ENCODE results near the gene DUSP16.

Gene DUSP16

DNA sequence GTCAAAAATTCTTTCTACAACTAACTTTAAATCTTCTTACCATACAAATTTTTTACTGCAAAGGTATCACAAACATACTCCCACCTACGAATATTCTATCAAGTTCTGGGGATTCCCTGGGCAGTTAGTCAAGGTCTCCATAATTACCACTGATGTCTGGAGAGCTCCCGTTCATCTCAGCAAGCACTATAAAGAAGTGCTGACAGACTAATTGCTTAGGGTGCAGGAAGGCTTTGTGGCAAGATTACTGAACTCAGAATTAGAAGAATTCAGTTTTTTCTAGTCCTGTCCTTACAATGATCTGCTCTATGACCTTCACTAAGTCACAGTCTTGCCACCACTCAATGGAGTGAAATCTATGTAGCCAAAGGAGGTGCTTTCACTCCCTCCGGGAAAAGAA, 61.5 kb downstream of the DUSP16 start:
- no peak for DNase-seq (ENCODE audit: low read depth in 4 of 4, low spot score in 1 of 4)

DNA sequence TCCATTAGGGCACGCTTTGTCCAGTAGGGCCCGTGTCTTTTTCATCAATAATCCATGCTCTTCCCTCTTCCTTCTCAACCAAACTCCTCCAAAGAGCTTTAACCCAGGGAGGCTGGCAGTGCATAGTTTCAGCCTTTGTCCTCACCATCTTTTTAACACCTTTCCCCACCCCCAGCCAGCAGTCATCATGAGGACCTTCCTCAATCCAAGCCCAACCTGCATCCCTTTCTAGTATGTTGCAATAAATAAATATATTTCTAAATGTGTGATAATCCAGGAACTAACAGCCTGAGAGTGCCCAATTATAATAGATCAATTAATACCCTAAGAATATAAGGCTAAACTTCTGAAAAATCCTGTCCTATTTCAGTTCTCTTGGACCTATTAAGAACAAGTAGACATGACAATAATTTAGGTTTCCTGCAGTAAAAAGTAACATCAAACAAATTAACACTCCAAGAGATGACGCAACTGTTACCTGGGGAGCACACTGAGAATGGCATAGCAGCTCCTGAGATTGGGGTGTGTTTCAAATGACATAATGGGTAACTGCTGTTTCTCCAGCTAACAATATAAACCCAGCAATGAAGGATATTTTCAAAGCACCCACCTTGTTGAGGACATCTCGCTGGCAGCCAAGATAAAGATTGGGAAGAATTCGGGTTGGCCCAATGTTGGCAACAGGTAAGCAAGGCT, 62.6 kb downstream of the DUSP16 start:
- DNase-seq (ENCODE audit: low read depth in 4 of 4, low spot score in 1 of 4) = no peak

DNA sequence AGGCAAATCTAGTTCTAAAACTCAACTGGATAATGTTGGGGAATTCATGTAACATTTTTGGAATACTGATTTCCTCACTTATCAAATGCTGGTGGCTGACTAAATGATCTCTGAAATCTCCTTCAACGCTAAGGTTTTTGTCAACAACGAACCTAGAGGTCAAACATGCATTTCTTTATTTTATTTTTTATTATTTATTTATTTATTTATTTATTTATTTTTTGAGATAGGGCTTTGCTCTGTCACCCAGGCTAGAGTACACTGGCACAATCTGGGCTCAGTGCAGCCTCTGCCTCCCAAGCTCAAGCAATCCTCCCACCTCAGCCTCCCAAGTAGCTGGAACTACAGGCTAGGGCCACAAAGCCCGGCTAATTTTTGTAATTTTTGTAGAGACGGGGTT, 64.5 kb downstream of the DUSP16 start:
- DNase-seq (ENCODE audit: low read depth in 4 of 4, low spot score in 1 of 4) = no peak

DNA sequence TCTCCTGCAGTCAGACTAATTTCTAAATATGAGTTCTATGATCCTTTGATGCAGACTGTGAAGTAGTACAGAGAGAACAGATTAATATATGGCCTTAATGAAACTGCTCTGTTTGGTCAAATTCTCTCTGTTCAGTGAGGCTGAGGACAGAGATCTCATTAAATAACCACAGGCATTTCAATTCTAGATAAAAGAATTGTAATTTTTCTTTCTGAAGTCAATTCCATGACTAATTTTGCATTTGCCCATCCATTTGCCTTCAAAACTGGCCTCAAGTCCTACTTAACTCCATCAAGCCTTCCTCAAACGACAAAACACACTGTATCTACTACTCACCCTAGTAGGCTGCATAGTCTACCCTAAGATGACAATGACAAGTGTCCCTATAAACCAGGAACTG, 67.1 kb downstream of the DUSP16 start:
- DNase-seq (ENCODE audit: low read depth in 4 of 4, low spot score in 1 of 4) = no peak

DNA sequence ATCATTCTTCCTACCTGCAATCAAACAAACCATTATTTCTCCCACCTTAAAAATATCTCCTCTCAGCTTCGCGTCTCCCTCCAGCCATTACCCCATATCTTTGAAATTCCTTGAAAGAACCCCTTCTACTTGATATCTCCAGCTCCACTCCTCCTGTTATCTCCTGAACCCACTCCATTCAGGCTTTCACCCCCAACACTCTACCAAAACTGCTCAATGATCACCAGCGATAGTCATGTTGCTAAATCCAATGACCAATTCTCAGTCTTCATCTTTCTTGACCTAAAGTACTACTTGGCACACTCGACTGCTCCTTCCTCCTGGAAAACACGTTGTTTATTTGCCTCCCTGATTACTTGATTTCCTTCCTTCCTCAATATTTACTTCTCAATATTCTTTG, 70.1 kb downstream of the DUSP16 start:
- DNase-seq (ENCODE audit: low read depth in 4 of 4, low spot score in 1 of 4) = no peak

DNA sequence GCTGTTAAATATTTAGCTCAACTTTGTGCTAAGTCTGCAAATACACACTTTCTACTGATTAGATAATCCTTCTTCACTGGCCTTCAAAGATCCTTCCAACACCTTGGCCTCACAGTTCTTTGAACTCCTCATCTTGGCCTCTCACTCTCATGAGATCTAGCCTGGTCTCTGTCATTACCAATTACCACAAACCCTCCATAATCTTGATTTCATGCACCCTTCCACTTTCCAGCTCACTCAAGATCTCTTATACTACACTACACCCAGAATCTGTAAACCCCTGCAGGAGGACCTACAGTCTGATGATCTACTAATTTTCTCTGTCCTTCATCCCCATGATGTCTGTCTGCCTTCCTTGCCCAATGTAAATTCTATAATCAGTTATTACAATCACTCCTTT, 71.1 kb downstream of the DUSP16 start:
- no peak for DNase-seq (ENCODE audit: low read depth in 4 of 4, low spot score in 1 of 4)

DNA sequence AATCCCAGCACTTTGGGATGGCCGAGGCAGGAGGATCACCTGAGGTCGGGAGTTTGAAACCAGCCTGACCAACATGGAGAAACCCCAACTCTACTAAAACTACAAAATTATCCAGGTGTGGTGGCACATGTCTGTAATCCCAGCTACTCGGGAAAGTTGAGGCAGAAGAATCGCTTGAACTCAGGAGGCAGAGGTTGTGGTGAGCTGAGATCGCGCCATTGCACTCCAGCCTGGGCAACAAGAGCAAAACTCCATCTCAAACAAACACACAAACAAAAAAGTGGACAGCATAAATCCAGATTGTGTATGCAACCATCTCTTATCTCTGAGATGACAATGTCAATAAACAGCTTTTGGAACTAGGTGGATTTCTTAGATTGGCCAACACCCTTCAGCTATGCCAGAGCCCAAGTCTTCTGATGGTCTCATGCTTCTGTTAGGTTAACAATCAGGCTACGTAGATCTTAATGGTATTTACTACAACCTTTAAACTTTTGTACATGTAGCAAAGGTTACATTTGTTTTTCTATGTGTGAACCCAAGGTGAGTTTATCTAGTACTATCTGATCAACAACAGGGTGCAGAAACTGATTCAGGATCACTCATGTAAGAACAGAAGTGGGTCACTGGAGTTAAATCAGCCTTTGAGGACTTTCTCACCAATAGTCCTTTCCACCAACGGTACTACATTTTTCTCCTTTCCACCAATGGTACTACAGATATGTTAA, 73.7 kb downstream of the DUSP16 start:
- DNase-seq (ENCODE audit: low read depth in 4 of 4, low spot score in 1 of 4) = no peak

DNA sequence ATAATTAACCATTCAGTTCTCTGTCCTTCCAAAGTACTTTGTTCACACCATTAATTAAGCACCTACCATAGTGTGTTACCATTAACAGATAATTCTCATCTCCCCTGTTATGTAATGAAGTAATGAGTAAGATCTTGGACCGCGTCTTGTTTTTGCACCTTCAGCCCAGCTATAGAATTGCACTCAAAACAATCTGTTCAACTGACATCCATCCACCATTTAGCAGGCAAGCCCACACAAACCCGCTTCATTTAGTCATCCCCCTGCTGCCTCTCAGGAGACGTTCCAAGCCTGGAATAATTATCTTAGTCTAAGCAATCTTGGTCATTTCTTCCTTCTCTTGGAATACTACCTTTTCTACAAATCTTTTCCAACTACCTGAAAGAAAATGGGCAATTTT, 74.4 kb downstream of the DUSP16 start:
- no peak for DNase-seq (ENCODE audit: low read depth in 4 of 4, low spot score in 1 of 4)

DNA sequence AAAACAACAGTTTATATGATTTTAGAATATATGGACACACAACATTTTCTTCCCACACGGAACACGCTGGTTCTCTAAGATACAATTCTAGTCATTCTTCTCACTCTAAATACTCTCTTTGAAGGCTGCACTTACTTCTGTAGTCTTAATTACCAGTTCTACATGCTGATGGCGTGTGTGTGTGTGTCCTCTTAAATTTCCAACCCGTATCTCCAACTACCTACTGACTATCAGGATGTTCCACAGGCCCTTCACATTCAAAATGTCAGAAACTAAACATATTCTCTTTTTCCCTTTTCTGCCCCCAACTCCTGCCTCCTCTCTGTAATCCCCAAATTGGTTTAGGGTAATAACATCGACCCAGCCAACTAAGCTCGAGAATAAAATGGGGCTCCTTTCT, 75.2 kb downstream of the DUSP16 start:
- DNase-seq (ENCODE audit: low read depth in 4 of 4, low spot score in 1 of 4) = no peak

DNA sequence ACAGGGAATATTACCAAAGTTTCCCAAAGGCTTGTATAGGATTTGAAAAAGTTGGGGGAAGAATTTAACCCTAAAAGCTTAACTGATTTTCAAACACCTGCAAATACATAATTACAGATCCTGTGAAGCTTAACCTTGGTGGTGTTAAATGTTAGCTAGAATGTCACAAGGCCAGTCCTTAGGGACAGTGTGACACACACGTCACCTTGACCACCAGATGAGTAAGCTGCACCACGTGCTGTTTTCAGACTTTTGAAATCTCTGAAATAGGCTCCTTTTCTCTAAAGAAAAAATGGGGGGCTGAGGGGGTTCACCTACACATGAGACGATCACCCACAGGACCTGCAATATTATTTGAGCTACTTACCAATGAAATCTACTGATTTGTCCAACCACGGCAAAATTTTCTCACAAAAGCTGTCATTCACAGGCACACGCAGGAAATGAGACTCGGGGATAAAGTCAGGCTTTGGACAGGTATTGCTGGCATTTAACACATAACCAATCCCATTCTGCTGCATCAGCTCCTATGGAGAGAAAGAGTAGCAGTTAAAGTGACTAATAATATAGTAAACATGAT, 75.9 kb downstream of the DUSP16 start:
- no peak for DNase-seq (ENCODE audit: low read depth in 4 of 4, low spot score in 1 of 4)

DNA sequence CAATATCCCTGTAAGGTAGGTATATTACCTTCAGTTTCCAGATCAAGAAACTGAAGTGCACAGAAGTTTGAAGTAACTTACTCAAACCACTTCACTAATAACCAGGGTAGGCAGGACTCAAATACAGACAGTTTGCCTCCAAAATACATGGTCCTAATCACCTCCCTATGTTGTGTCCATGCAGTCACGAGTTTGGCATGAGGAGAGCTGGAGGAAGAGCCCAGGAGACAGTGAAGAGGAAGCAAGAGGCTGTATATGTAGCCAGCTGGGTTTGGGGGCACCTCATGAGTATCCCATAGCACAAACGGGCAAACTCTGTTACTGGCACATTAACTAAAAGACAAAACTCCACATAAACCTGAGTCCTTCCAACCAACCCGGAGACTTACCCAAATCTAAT, 79.2 kb downstream of the DUSP16 start:
- DNase-seq (ENCODE audit: low read depth in 4 of 4, low spot score in 1 of 4) = no peak

DNA sequence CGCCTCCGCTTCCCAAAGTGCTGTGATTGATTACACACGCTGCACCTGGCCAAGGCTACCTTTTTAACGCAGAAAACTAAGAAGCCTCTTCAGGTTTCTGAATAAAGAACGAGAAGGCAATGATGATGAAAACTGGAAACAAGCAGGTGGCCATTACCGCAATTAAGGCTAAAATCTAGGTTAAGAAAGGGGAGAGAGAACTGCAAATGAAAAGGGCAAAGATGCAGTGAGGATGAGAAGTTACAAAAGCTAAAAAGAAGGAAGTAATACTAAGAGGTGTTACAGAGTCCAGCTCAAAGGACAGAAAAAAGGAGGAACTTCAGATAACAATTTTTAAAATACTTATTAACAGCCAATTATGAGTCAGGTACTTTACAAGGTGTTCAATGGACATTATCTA, 79.7 kb downstream of the DUSP16 start:
- DNase-seq (ENCODE audit: low read depth in 4 of 4, low spot score in 1 of 4) = no peak

DNA sequence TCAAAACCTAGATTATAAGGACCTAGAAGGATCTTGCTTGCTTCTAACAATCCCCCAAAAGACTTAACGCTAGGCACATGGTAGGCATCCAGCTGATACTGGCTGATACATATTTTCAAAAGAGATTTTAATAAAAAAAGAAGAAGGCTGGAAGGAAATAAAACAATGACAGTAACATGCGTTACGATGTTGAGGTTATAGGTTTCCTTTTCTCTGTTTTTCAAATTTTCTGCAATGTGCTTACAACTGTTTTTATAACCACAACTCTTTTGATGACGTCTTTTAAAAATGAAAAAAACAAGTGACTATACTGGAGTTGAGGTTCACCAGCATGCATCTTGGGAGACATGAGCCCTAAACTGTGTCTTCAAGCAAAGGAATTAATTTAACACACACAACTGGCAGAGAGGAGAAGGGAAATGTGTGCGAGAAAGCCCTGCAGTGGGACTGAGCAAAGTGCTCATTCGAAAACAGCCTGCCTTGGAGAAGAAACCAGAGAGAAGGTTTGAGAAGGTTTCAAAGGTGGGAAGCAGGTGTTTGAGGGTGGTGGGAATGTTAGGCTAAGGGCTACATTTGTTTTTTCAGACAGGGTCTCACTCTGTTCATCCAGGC, 80.4 kb downstream of the DUSP16 start:
- no peak for DNase-seq (ENCODE audit: low read depth in 4 of 4, low spot score in 1 of 4)

DNA sequence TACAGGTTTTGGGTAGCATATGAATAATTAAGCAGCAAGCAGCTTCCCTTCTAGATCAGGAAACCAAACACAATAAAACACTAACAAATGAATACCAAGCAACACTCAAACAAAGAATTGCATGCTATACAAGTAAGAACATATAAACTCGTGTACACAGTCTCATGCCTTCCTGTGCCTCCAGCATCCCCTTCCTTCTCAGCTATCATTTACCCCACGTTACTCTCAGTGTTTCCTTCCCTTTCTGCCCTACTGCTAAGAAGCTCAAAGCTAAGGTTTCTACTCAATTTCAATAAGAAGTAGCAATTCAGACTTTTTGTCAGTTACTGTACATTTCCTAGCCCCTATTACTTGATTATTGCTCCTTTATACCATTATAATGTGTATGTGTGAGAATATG, 81.0 kb downstream of the DUSP16 start:
- DNase-seq (ENCODE audit: low read depth in 4 of 4, low spot score in 1 of 4) = no peak

DNA sequence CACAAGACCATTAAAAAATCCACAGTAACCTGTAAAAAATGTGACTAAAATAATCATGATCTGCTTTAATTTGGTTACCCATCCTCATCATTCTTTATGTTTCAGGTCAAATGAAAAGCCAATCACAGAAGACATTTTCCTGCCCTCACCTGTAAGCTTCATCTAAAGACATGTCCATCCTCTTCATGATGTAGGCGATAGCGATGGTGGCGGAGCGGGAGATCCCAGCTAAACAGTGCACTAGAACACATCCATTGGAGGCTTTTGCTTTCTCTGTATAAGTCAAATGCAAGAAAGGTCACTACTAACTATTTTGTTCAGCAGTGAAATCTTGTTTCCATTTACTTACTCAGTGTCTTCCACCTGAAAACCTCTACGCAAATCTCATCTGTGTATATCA, 82.6 kb downstream of the DUSP16 start:
- no peak for DNase-seq (ENCODE audit: low read depth in 4 of 4, low spot score in 1 of 4)

DNA sequence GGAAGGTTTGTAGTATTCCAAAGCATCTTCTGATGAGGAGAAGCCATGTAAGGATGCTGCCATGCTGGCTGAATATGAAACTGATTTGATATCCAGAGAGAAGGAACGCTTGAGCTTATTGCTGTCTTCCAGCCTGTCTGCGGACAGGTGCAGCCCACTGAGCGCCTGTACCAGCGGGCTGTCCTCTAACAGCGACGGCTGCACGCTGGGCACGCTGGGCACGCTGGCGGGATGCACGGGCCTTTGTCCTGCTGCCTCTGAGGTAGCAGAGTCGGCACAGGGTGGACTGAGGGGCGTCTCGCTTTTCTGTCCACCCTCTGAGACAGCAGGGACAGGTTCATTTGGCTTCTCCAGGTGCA, 85.2 kb downstream of the DUSP16 start:
- no peak for DNase-seq (ENCODE audit: low read depth in 4 of 4, low spot score in 1 of 4)

DNA sequence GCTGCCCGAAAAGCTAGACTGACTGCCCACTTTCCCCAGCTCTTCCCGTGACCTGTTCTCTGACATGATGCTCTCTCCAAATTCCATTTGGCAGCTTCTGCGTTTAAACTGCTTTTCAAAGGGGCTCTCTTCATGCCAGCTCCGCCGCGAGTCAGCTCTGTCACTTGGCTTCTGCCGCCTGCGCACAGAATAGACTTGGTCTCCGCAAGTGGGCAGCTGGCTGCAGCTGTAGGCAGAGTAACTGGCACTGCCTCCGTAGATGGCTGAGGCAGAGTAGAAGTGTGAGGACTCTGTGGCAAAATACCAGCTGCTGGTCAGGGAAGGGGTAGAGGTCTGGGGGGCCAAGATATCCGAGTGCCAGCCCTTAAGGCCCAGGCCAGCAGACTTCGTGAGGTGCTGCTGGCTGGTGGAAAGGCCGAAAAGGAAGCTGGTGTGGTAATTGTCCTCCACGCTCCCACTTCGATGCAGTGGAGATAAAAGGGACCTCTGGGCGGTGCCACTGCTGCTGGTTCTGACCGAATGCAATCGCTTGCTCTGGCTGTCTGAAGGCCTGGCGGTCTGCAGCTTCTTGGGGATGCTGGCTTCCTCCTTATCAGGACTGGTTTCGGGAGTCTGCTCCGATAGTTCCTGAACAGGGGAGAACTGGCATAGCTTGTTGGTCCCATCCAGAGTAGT, 85.7 kb downstream of the DUSP16 start:
- DNase-seq (ENCODE audit: low read depth in 4 of 4, low spot score in 1 of 4) = no peak

DNA sequence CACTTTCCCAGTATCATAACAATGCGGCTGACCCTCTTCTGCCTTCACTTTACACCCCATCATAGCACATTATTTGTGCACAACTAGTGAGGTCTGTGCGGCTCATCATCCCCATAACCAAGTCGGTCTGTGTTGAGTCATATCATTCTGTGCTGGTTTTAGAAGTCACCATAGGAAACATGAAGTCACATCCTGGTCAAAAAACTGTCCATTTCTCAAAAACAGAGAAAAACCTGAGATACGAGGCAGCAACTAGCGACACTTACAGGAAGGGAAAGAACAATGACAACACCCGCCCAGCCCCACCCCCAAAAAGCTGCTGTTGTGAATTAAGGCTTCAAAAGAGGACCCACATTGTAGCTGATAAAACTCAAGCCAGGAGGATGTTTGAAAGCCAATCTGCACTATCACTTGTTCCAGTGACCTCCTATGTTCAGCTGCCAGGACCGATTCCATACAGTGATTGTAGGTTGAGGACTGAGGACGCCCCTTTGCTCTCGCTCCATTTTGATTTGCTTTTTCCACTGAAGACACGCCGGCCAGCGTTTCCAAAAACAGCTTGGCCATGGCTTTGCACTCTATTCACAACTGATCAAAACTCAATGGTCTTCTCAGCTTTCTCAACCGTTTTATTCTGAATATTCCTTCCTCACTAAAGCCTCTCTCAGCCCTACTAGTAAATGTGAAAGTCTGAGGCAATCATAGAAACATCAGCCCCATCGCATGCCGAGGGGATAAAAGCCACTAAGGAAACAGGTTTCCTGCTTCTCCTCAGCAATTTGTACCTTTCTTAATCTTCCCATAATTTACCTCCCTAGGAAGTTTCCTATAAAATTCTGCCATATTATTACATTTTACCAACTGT, 87.5 kb downstream of the DUSP16 start:
- DNase-seq (ENCODE audit: low read depth in 4 of 4, low spot score in 1 of 4) = no peak

DNA sequence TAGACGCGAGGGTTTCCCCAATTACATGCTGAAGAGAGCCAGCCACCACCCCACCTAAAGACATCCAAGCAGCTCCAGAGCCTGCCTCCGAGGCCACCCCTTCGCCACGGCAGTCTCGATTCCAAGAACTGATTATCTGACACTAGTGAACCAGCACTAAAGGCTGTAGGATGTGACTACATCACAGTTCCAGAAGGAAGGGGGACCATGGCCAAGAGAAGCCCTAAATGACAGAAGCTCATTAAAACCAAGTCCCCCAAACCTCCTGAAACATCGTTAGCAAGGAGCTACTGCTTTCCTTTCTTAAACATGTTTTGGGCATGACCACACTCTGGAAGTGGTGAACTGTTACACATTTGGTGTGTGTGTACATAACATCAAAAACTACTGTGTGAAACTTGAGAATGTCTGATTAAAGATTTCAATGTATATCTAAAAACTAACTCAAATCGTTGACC, 88.2 kb downstream of the DUSP16 start:
- no peak for DNase-seq (ENCODE audit: low read depth in 4 of 4, low spot score in 1 of 4)

DNA sequence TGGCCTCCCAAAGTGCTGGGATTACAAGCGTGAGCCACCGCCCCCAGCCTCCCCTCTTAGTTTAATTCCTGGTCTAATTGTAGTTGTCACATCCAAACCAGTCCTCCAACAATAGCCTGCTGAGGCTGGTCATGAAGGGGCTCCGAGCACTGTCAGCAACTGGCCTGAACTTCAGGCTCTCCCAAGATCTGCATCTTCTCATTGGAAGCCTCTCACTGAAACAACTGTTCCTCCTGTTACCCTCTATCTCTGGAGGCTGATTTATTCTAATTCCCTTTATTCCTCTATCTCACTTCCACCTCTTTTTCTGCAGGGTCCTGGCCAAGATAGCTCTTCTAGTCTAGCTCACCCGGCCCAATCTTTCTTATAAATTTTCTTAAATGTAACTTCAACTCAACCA, 89.4 kb downstream of the DUSP16 start:
- DNase-seq (ENCODE audit: low read depth in 4 of 4, low spot score in 1 of 4) = no peak

Measured in stimulated activated CD4-positive, alpha-beta T cell treated with anti-CD3 and anti-CD28 coated beads, Interleukin-1b, Interleukin-23, amount 100 ng/mL, for 24 hours (primary cell).